ENCODE data around the gene DLK1. TPM values are rescaled to one million over a fixed set of nuclear protein-coding genes. Genes with fewer than 3 reads are reported as not detected.

Gene DLK1
- total and polyA plus RNA-seq, 2 of the 13 experiments (the other 11 are each of a cell fraction or from before 2014, with no cell fraction given) = 95.5 to 312 TPM

- TF ChIP-seq LRRFIP1 (CRISPR knock-in tag; conservative IDR thresholded peaks at IDR 0.05) = no peak
Observed at GRCh38 chr14:100725587-100726387, 905 bp upstream of the DLK1 start (continued).

GRCh38 chr14:100727086-100727872 is 587 bp downstream of the DLK1 start:
- in situ Hi-C loops (cut with HindIII; ENCODE audit: extremely low pct_ligation_motif_present, low pct_unique_long_range_greater_than_20kb) (no loop called here), intact Hi-C loops (cut with micrococcal nuclease; ENCODE audit: unreplicated experiment) (no loop called here)
- POLR2A ChIA-PET = no interaction called here
- no peak for TF ChIP-seq ZNF709 (CRISPR knock-in tag; IDR thresholded peaks at IDR 0.05)
- TF ChIP-seq RBM39 (IDR thresholded peaks at IDR 0.05; ENCODE audit: low read depth, low read length, poor library complexity, severe bottlenecking) = no peak
- TF ChIP-seq PRPF4 (IDR thresholded peaks at IDR 0.05; ENCODE audit: low read depth, low read length, poor library complexity, severe bottlenecking) = peak; percentile 26
- TF ChIP-seq TFE3 (CRISPR knock-in tag; IDR thresholded peaks at IDR 0.05) = no peak
- TF ChIP-seq ONECUT2 (CRISPR knock-in tag; IDR thresholded peaks at IDR 0.05) = no peak
- TF ChIP-seq RBFOX2 (IDR thresholded peaks at IDR 0.05; ENCODE audit: low read depth, low read length) = peak; percentile 71
- TF ChIP-seq HDAC1 (CRISPR knock-in tag; IDR thresholded peaks at IDR 0.05) = peak; percentile 13; the same call in 1 of the 2 replicates
- no peak for TF ChIP-seq MIER3 (CRISPR knock-in tag; IDR thresholded peaks at IDR 0.05; ENCODE audit: borderline replicate concordance)
- TF ChIP-seq ZNF781 (CRISPR knock-in tag; IDR thresholded peaks at IDR 0.05; ENCODE audit: borderline replicate concordance, not compliant biosample characterization) = no peak
- no peak for TF ChIP-seq MAF1 (CRISPR knock-in tag; IDR thresholded peaks at IDR 0.05; ENCODE audit: borderline replicate concordance)
- TF ChIP-seq E2F2 (CRISPR knock-in tag; IDR thresholded peaks at IDR 0.05; ENCODE audit: borderline replicate concordance) = no peak
- no peak for TF ChIP-seq ZNF496 (CRISPR knock-in tag; IDR thresholded peaks at IDR 0.05; ENCODE audit: insufficient replicate concordance)
- TF ChIP-seq ZNF552 (CRISPR knock-in tag; IDR thresholded peaks at IDR 0.05; ENCODE audit: borderline replicate concordance) = no peak
- no peak for TF ChIP-seq FOXK1 (CRISPR knock-in tag; IDR thresholded peaks at IDR 0.05; ENCODE audit: borderline replicate concordance, low read depth)

More at GRCh38 chr14:100727086-100727872, 587 bp downstream of the DLK1 start:
- H3K4me1 ChIP-seq (ENCODE audit: insufficient read depth, low read length) = peaks cover 57% of the 10 kb centered on the region
- WGBS (ENCODE audit: low lambda C conversion rate) = 49% methylated on average over 25 of the region's 47 CpGs
- ATAC-seq (peak; percentile 35), DNase-seq (ENCODE audit: low spot score) (no peak), FAIRE-seq (no peak)
- H3K9me3 ChIP-seq (ENCODE audit: low read length) = no peaks in the 10 kb centered on the region
- H3K27ac ChIP-seq (ENCODE audit: extremely low read length, insufficient read depth, low read length) = peak overlapping the region; percentile 59
- H3K4me2 ChIP-seq (ENCODE audit: low read depth, low read length) = peak overlapping the region; percentile 76
- H3K36me3 ChIP-seq (replicated peaks in 1 of 2; ENCODE audit: control insufficient read depth in 1 of 2, insufficient read depth in 2 of 2, low read length in 2 of 2) = peaks cover 2 to 17% of the 10 kb centered on the region in 2 experiments; a peak in 3 of 5 replicates
- CTCF ChIA-PET (ENCODE audit: low intra/inter-chr PET ratio, low total read pairs) = no interaction called here
- H4K20me1 ChIP-seq (ENCODE audit: insufficient read depth, low read length) = no peaks in the 10 kb centered on the region
- peak overlapping the region; percentile 74 for H3K9ac ChIP-seq (ENCODE audit: insufficient read depth, low read depth, low read length)
- H3K27me3 ChIP-seq (ENCODE audit: control insufficient read depth in 1 of 2, insufficient read depth in 2 of 2, low read length in 2 of 2) = peaks cover 2 to 6% of the 10 kb centered on the region in 2 experiments; a peak in 4 of 5 replicates
- peak overlapping the region; percentile 47 to 77 (median 63) for H3K4me3 ChIP-seq (replicated peaks in 1 of 3; ENCODE audit: insufficient read depth in 1 of 3, low read depth in 2 of 3, low read length in 3 of 3)
- H3K79me2 ChIP-seq (ENCODE audit: insufficient read depth, low read length) = peaks cover 22% of the 10 kb centered on the region
- BruUV-seq (replicated peaks) = no TSS peak
- H2AFZ ChIP-seq (ENCODE audit: low read length) = no peak overlapping the region
